GM12872 (cell line): ENCODE data around the gene CCDC136.

Source experiments
- TF ChIP-seq, protein P1 (sequence below): IDR thresholded peaks from 3 replicates; pipeline ENCODE4 v1.5.1; 2011; ENCODE audit warnings: low read depth, mild to moderate bottlenecking, low read length, moderate library complexity; ENCODE audit not compliant: insufficient read depth

CCDC136 gene

DNA sequence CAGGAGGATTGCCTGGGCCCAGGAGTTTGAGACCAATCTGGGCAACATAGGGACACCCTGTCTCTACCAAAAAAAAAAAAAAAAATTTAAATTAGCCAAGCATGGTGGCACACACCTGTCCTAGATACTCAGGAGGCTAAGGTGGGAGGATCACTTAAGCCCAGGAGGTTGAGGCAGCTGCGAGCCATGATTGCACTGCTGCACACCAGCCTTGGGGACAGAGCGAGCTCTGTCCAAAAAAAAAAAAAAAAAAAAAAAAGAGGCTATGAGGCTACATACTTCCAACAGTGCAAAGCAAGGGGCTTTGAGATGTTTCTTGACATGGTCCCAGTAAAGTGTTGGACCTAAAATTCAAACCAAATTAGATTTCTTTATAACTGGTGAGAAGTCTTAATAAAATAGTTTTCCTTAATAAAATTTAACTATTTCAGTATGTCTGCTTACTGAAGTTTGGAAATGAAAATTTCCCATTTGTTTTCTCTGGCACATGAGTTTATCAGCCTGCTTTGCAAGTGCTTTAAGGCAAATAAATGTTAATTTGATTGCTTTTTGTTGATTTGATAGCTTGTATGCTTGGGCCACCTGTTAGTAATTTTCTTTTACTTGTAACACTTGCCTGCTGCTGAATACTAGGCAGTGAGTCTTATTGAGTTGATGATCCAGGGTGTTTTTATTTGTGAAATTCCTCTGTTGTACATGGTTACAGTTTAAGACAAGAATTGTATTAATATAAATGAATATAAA, 36.5 kb upstream of the CCDC136 start:
- TF ChIP-seq, protein P1, sequence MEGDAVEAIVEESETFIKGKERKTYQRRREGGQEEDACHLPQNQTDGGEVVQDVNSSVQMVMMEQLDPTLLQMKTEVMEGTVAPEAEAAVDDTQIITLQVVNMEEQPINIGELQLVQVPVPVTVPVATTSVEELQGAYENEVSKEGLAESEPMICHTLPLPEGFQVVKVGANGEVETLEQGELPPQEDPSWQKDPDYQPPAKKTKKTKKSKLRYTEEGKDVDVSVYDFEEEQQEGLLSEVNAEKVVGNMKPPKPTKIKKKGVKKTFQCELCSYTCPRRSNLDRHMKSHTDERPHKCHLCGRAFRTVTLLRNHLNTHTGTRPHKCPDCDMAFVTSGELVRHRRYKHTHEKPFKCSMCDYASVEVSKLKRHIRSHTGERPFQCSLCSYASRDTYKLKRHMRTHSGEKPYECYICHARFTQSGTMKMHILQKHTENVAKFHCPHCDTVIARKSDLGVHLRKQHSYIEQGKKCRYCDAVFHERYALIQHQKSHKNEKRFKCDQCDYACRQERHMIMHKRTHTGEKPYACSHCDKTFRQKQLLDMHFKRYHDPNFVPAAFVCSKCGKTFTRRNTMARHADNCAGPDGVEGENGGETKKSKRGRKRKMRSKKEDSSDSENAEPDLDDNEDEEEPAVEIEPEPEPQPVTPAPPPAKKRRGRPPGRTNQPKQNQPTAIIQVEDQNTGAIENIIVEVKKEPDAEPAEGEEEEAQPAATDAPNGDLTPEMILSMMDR: no peak

GRCh38 chr7:128755819-128756476, 35.8 kb upstream of the CCDC136 start:
- TF ChIP-seq, protein P1: no peak

DNA sequence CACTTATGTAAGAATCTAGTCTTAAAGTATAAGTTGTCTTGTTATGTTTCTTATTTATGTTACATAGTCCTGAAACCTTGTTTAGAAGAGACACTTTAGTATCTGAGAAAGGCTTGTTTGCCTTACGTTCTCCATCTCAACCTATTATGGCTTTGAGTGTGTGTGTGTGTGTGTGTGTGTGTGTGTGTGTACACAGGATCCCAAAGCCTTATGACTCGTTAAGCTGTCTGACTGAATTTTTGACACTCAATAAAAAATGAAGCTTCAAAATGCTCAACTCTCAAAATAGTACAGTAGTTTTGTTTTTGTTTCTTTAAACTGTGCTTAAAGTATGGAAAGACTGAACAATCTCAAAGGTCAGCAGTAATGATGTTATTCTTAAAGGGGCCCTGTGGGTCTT, 34.6 kb upstream of the CCDC136 start:
- TF ChIP-seq, protein P1: no peak

DNA sequence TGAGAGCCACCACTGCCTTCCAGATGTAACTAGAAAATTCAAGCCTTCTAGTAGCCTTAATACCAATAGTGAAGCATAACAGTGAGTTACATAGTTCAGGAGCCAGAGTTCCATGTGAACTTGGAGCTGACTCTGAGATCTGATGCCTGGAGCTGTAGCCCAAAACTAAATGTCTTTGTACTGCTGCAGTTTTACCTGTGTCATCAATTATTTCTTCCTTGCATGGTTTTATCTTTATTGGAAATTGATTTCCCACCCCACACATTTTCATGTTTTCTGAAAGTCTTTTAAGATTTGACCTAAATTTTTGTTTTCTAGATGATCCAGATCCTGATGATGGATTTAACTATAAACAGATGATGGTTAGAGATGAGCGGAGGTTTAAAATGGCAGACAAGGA, 33.2 kb upstream of the CCDC136 start:
- TF ChIP-seq, protein P1: no peak

DNA sequence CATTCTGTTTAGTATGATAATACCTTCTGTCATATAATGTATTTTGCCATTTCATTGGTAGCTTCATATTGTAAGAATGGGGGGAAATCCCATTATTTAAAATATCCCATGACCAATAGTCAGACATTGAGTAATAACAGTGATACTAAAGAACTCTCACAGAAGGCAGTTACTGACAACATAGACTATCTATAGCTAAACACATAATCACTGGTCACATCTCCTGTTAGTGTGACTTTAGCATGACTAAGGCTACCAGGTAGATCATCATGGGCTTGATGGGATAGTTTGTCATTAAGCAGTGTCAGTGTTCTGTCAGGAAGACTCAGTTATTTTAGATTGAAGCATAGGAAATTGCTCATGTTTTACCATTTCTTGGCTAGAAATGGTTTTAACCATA, 32.5 kb upstream of the CCDC136 start:
- TF ChIP-seq, protein P1: no peak

GRCh38 chr7:128763541-128763940, 28.2 kb upstream of the CCDC136 start:
- TF ChIP-seq, protein P1: no peak

DNA sequence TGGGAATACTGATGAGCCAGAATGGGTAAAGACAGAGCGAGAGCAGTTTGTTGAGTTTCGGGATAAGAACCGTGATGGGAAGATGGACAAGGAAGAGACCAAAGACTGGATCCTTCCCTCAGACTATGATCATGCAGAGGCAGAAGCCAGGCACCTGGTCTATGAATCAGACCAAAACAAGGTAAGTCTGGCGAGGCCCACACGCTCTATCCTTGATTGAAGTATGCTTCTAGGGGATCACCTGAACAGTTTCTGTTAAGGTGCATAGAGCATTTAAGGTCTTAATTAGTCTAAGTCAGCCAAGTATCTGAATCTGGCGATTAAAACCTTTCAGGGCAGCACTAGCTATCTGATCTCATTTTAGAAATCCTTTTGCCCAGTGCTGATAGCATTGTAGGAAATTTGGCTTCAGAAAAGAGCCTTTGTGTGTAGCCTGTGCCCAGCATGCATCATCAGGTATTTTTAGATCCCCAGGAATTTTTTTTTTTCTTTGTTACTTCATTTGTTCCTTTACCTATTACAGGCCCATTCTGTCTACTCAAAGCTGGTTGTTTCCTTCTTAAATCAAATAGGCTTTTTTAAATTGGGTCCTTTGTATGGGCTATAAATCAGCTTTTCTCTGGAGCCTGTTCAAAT, 24.2 kb upstream of the CCDC136 start:
- TF ChIP-seq, protein P1: no peak
